ENCODE data around the gene RNF157. TPM values are rescaled to one million over a fixed set of nuclear protein-coding genes. Genes with fewer than 3 reads are reported as not detected.

RNF157 gene
- total RNA-seq, 4 donors from 2014 or later = 32.5 to 164 (median 54.8) TPM

GRCh38 chr17:76184290-76184689 lies 56.0 kb downstream of the RNF157 start:
- Histone ChIP-seq H3K36me3 (no peaks in the 10 kb centered on the region), H3K9me3 (no peaks in the 10 kb centered on the region), H3K4me3 (no peak overlapping the region), H3K27me3 (no peaks in the 10 kb centered on the region), H3K4me1 (peaks cover 0 to 13% (median 3%) of the 10 kb centered on the region in 4 donors), H3K27ac (no peak overlapping the region)
- TF ChIP-seq, protein P1, sequence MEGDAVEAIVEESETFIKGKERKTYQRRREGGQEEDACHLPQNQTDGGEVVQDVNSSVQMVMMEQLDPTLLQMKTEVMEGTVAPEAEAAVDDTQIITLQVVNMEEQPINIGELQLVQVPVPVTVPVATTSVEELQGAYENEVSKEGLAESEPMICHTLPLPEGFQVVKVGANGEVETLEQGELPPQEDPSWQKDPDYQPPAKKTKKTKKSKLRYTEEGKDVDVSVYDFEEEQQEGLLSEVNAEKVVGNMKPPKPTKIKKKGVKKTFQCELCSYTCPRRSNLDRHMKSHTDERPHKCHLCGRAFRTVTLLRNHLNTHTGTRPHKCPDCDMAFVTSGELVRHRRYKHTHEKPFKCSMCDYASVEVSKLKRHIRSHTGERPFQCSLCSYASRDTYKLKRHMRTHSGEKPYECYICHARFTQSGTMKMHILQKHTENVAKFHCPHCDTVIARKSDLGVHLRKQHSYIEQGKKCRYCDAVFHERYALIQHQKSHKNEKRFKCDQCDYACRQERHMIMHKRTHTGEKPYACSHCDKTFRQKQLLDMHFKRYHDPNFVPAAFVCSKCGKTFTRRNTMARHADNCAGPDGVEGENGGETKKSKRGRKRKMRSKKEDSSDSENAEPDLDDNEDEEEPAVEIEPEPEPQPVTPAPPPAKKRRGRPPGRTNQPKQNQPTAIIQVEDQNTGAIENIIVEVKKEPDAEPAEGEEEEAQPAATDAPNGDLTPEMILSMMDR (IDR thresholded peaks at IDR 0.05) = no peak
- TF ChIP-seq POLR2AphosphoS5 (IDR thresholded peaks at IDR 0.05) (no peak), EP300 (IDR thresholded peaks at IDR 0.05; ENCODE audit: low read depth) (no peak), POLR2A (IDR thresholded peaks at IDR 0.05) (no peak)
- in situ Hi-C loops (cut with MboI; ENCODE audit: low pct_ligation_motif_present in 1 of 4, low pct_unique_long_range_greater_than_20kb in 1 of 4, low sequenced_read_pairs in 3 of 4) (loop anchor here in 3 of 4 donors (10.0 to 25.0 kb wide), 3 partner anchors 59 to 272 kb away; partner anchors contain the start of gene MRPL38 (in 1 of the 3)), intact Hi-C loops (cut with DNase I; ENCODE audit: low total_unique reads) (loop anchor here (5.0 kb wide), 1 partner anchor 88 kb away; no protein-coding TSS in a partner anchor)
- WGBS, 2 donors (ENCODE audit: low coverage in 1 of 2) = 50 to 68% methylated on average over 2 of the region's 2 CpGs
- no peak for DNase-seq

DNA sequence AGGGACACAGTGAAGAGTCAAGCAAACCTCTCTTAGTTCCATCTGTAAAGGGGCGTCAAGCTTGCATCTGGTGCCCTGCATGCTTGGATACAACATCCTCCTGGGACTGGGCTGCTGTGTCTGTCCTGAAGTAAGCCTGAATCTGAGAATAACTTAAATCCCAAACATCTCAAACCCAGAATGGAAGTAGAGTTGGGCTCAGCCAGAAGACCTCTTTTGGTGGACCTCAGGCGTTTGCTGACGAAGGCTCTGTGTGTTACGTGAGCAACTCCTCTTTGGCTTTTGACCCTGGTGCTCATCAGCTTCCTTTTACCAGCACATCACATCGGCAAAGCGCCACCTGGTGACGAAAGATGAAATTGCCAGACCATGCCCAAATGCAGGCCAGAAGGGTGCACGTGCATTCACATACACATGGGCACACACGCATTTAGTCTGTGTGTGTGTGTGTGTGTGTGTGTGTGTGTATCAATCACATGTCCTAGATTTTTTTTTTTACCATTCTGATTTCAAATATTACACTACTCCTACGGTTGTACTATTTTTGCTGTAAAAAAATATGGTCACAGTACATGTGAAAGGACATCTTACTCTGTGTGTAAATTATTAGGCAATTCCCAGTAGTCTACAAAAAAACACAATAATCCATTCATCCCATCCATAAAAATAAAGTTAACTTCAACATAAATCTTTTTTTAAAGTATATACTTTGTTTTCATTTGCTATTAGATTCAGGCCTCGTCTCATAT lies 58.1 kb downstream of the RNF157 start:
- Histone ChIP-seq H3K4me1 (peaks cover 0 to 7% (median 3%) of the 10 kb centered on the region in 4 donors), H3K9me3 (no peaks in the 10 kb centered on the region), H3K4me3 (no peak overlapping the region), H3K27me3 (no peaks in the 10 kb centered on the region), H3K27ac (no peak overlapping the region), H3K36me3 (no peaks in the 10 kb centered on the region)
- WGBS, 2 donors (ENCODE audit: low coverage in 1 of 2) = 15 to 50% methylated on average over 2 to 11 of the region's 11 CpGs
- TF ChIP-seq POLR2A (IDR thresholded peaks at IDR 0.05) (no peak), EP300 (IDR thresholded peaks at IDR 0.05; ENCODE audit: low read depth) (no peak), POLR2AphosphoS5 (IDR thresholded peaks at IDR 0.05) (peak in 1 of 3 donors; percentile 9)
- TF ChIP-seq, protein P1 (IDR thresholded peaks at IDR 0.05) = peak; percentile 78 to 92 (median 88)
- intact Hi-C loops (cut with DNase I; ENCODE audit: low total_unique reads) (loop anchor here (5.0 kb wide), 1 partner anchor 90 kb away; no protein-coding TSS in a partner anchor), in situ Hi-C loops (cut with MboI; ENCODE audit: low pct_ligation_motif_present in 1 of 4, low pct_unique_long_range_greater_than_20kb in 1 of 4, low sequenced_read_pairs in 3 of 4) (loop anchor here in 3 of 4 donors (10.0 to 25.0 kb wide), 3 partner anchors 57 to 270 kb away; partner anchors contain the start of gene MRPL38 (in 1 of the 3))
- DNase-seq = peak; percentile 93

DNA sequence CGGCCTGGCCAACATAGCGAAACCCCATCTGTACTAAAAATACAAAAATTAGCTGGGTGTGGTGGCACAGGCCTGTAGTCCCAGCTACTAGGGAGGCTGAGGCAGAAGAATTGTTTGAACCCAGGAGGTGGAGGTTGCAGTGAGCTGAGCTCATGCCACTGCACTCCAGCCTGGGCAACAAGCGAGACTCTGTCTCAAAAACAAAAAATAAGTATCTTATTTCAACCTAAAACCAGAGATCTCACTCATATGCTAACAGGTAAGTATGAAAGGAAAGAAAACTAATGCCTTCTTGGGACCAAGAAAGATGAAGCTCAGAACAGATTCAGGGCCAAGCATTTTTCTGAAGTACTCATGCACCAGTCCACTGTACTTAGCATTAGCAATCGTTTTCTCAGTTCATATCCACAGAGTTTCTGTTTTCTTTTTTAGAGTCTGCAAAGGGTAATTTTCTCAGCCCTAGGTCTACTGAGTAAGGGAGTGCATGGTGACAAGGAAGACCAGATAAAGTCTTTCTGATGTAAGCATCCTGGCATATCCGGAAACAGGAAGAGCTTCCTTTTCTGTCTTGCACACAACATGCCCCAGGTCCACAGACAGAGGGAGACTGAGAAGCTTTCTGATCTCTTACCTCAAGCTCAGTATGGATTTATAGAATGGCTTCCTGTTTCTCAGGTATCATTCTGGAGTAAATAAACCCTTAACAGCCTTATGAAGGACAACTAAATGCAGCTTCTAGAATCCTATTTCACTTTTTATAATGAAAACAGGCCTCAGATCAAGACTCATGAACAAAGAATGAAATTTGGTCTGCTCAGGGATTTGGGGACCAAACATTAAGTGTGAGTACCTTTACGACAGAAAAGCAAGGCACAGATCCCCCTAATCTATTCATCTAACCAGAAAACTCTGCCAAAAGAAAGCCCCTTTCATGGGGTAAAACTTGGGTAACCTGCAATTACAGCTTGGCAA lies 60.5 kb downstream of the RNF157 start:
- no peaks in the 10 kb centered on the region for H3K27me3 ChIP-seq
- H3K4me3 ChIP-seq = no peak overlapping the region
- in situ Hi-C loops (cut with MboI; ENCODE audit: low pct_ligation_motif_present in 1 of 4, low pct_unique_long_range_greater_than_20kb in 1 of 4, low sequenced_read_pairs in 3 of 4) (loop anchor here in 3 of 4 donors (10.0 to 25.0 kb wide), 3 partner anchors 55 to 267 kb away; partner anchors contain the start of gene MRPL38 (in 1 of the 3)), intact Hi-C loops (cut with DNase I; ENCODE audit: low total_unique reads) (loop anchor here (5.0 kb wide), 1 partner anchor 93 kb away; no protein-coding TSS in a partner anchor)
- no peak for DNase-seq
- TF ChIP-seq EP300 (IDR thresholded peaks at IDR 0.05; ENCODE audit: low read depth) (no peak), POLR2A (IDR thresholded peaks at IDR 0.05) (no peak), POLR2AphosphoS5 (IDR thresholded peaks at IDR 0.05) (no peak)
- TF ChIP-seq, protein P1 (IDR thresholded peaks at IDR 0.05) = no peak
- H3K36me3 ChIP-seq = no peaks in the 10 kb centered on the region
- H3K9me3 ChIP-seq = no peaks in the 10 kb centered on the region
- peak overlapping the region in 2 of 4 donors; percentile 4 to 41 for H3K27ac ChIP-seq
- peaks cover 0 to 7% (median 3%) of the 10 kb centered on the region in 4 donors for H3K4me1 ChIP-seq
- 72 to 76% methylated on average over 6 of the region's 6 CpGs for WGBS, 2 donors (ENCODE audit: low coverage in 1 of 2)

Data from transverse colon (tissue), 4 donors.